ENCODE data around the gene PFKFB2. TPM values are rescaled to one million over a fixed set of nuclear protein-coding genes. Genes with fewer than 3 reads are reported as not detected.

PFKFB2 gene
- total RNA-seq, 1 experiment from 2014 or later: 35.6 TPM

- intact Hi-C loops (cut with micrococcal nuclease; ENCODE audit: unreplicated experiment): no loop called here
- H3K27me3 ChIP-seq (ENCODE audit: control insufficient read depth, insufficient read depth, low read length): no peaks in the 10 kb centered on the region; the same call in 1 of the 2 replicates
- DNase-seq (ENCODE audit: low read depth, low spot score): no peak
- ATAC-seq: no peak
- ChIA-PET POLR2A (no interaction called here), CTCF (interaction anchor here (0.6 kb wide), 1 partner anchor 818 kb away, joined by 3 read pairs; no protein-coding TSS in a partner anchor)
- TF ChIP-seq TCF7L2 (IDR thresholded peaks at IDR 0.05; ENCODE audit: low read depth, low read length) (no peak), SIN3A (IDR thresholded peaks at IDR 0.05; ENCODE audit: borderline replicate concordance, insufficient read depth, low read depth, low read length) (no peak), CTCF (IDR thresholded peaks at IDR 0.05) (no peak), POLR2AphosphoS5 (IDR thresholded peaks at IDR 0.05; ENCODE audit: low read depth, low read length) (no peak)
- no peaks in the 10 kb centered on the region for H3K9me3 ChIP-seq (ENCODE audit: control insufficient read depth, insufficient read depth, low read depth, low read length)
- no peak overlapping the region for H3K27ac ChIP-seq (ENCODE audit: low read length)
- no peaks in the 10 kb centered on the region for H3K4me1 ChIP-seq (ENCODE audit: control insufficient read depth, insufficient read depth, low read length)
- in situ Hi-C loops (cut with HindIII; ENCODE audit: low pct_unique_long_range_greater_than_20kb, low sequenced_read_pairs): no loop called here
- H3K36me3 ChIP-seq (ENCODE audit: control insufficient read depth, insufficient read depth, low read length): no peaks in the 10 kb centered on the region
- no TSS peak for BruUV-seq (replicated peaks)
- H3K4me3 ChIP-seq (ENCODE audit: low read depth in 2 of 2, low read length in 2 of 2): no peak overlapping the region
Measured at GRCh38 chr1:207006083-207006482, 47.0 kb upstream of the PFKFB2 start.

GRCh38 chr1:207006914-207007313, 46.2 kb upstream of the PFKFB2 start:
- Histone ChIP-seq H3K27me3 (ENCODE audit: control insufficient read depth, insufficient read depth, low read length) (peaks cover under 1% of the 10 kb centered on the region), H3K4me3 (ENCODE audit: low read depth in 2 of 2, low read length in 2 of 2) (no peak overlapping the region), H3K36me3 (ENCODE audit: control insufficient read depth, insufficient read depth, low read length) (no peaks in the 10 kb centered on the region), H3K9me3 (ENCODE audit: control insufficient read depth, insufficient read depth, low read depth, low read length) (no peaks in the 10 kb centered on the region), H3K4me1 (ENCODE audit: control insufficient read depth, insufficient read depth, low read length) (no peaks in the 10 kb centered on the region), H3K27ac (ENCODE audit: low read length) (no peak overlapping the region)
- intact Hi-C loops (cut with micrococcal nuclease; ENCODE audit: unreplicated experiment) (no loop called here), in situ Hi-C loops (cut with HindIII; ENCODE audit: low pct_unique_long_range_greater_than_20kb, low sequenced_read_pairs) (no loop called here)
- no peak for ATAC-seq
- no peak for DNase-seq (ENCODE audit: low read depth, low spot score)
- TF ChIP-seq REST (IDR thresholded peaks at IDR 0.05; ENCODE audit: insufficient read depth in 1 of 2, low read depth in 2 of 2, low read length in 1 of 2) (no peak), CTCF (IDR thresholded peaks at IDR 0.05) (no peak), TCF7L2 (IDR thresholded peaks at IDR 0.05; ENCODE audit: low read depth, low read length) (no peak), POLR2AphosphoS5 (IDR thresholded peaks at IDR 0.05; ENCODE audit: low read depth, low read length) (no peak), SIN3A (IDR thresholded peaks at IDR 0.05; ENCODE audit: borderline replicate concordance, insufficient read depth, low read depth, low read length) (no peak)
- CTCF ChIA-PET: interaction anchor here (0.6 kb wide), 1 partner anchor 818 kb away, joined by 3 read pairs; no protein-coding TSS in a partner anchor
- no TSS peak for BruUV-seq (replicated peaks)
- POLR2A ChIA-PET: no interaction called here
